AG04450 (cell line): Measurements from ENCODE around the gene C10orf88. TPM values are rescaled to one million over a fixed set of nuclear protein-coding genes. Genes with fewer than 3 reads are reported as not detected.
"Not testable (repeated sequence)": the region's sequence is repeated elsewhere in the genome, so short reads cannot be mapped to it uniquely, and the experiment has no call there.

Experiments
- CTCF ChIA-PET: fragments of 300-600, 350-600 bp; formaldehyde crosslinking; extraction: SDS; loops from one replicate; lab custom pipeline; 2022; ENCODE audit warnings: antibody characterized with exemption, inconsistent platforms; lab: Charles Lee
- POLR2A ChIA-PET: fragments of 350-600 bp; formaldehyde crosslinking; extraction: SDS; loops from one replicate; lab custom pipeline; 2021; ENCODE audit warnings: antibody characterized with exemption, inconsistent platforms; lab: Yijun Ruan, JAX
- DNase-seq: peaks from one replicate; pipeline ENCODE4 v3.0.0-alpha.2; 2011; ENCODE audit warnings: low read depth, low spot score
- H3K27ac ChIP-seq: one replicate; pipeline ENCODE4 v1.5.1; 2012; ENCODE audit warnings: low read depth, low read length, control low read depth
- H3K27me3 ChIP-seq: one replicate; pipeline ENCODE4 v1.6.0; 2012; ENCODE audit warnings: low read length; ENCODE audit not compliant: control insufficient read depth, insufficient read depth
- H3K4me3 ChIP-seq: 2 replicates; pipeline ENCODE4 v1.5.1; 2011; ENCODE audit warnings: mild to moderate bottlenecking, low read depth, low read length, control low read depth
- H3K9me3 ChIP-seq: 2 replicates; pipeline ENCODE4 v1.5.1; 2012; ENCODE audit warnings: low read length; ENCODE audit not compliant: control insufficient read depth, insufficient read depth
- polyA plus RNA-seq: library from polyadenylated mRNA; depleted of rRNA; stranded (reverse); fragments of >200 nt; gene quantifications from 2 replicates; pipeline ENCODE4 v1.2.3, GENCODE V29; 2011
- TF ChIP-seq, protein P1 (sequence below): IDR thresholded peaks from 2 replicates; pipeline ENCODE4 v1.5.1; 2011; ENCODE audit warnings: low read depth, low read length, control low read depth, inconsistent platforms

Gene C10orf88
- polyA plus RNA-seq, 1 experiment, result 8.6 TPM

- no peak overlapping the region for H3K4me3 ChIP-seq
- ChIA-PET POLR2A (no interaction called here), CTCF (no interaction called here)
- TF ChIP-seq, protein P1, sequence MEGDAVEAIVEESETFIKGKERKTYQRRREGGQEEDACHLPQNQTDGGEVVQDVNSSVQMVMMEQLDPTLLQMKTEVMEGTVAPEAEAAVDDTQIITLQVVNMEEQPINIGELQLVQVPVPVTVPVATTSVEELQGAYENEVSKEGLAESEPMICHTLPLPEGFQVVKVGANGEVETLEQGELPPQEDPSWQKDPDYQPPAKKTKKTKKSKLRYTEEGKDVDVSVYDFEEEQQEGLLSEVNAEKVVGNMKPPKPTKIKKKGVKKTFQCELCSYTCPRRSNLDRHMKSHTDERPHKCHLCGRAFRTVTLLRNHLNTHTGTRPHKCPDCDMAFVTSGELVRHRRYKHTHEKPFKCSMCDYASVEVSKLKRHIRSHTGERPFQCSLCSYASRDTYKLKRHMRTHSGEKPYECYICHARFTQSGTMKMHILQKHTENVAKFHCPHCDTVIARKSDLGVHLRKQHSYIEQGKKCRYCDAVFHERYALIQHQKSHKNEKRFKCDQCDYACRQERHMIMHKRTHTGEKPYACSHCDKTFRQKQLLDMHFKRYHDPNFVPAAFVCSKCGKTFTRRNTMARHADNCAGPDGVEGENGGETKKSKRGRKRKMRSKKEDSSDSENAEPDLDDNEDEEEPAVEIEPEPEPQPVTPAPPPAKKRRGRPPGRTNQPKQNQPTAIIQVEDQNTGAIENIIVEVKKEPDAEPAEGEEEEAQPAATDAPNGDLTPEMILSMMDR, result no peak
- H3K27ac ChIP-seq, result no peak overlapping the region
- H3K9me3 ChIP-seq, result no peaks in the 10 kb centered on the region
- no peaks in the 10 kb centered on the region for H3K27me3 ChIP-seq
- no peak for DNase-seq
Observed at GRCh38 chr10:122931088-122931906, 22.7 kb downstream of the C10orf88 start.

GRCh38 chr10:122930140-122930539 is 23.9 kb downstream of the C10orf88 start:
- H3K27me3 ChIP-seq, result no peaks in the 10 kb centered on the region
- TF ChIP-seq, protein P1, result no peak
- CTCF ChIA-PET, result no interaction called here
- H3K9me3 ChIP-seq, result no peaks in the 10 kb centered on the region
- DNase-seq, result no peak
- H3K4me3 ChIP-seq, result no peak overlapping the region
- POLR2A ChIA-PET, result no interaction called here
- H3K27ac ChIP-seq, result no peak overlapping the region

GRCh38 chr10:122915700-122916099 is 38.3 kb downstream of the C10orf88 start:
- no peaks in the 10 kb centered on the region for H3K27me3 ChIP-seq
- ChIA-PET CTCF (no interaction called here), POLR2A (no interaction called here)
- no peak overlapping the region for H3K4me3 ChIP-seq
- no peaks in the 10 kb centered on the region for H3K9me3 ChIP-seq
- TF ChIP-seq, protein P1, result no peak
- no peak for DNase-seq
- no peak overlapping the region for H3K27ac ChIP-seq

DNA sequence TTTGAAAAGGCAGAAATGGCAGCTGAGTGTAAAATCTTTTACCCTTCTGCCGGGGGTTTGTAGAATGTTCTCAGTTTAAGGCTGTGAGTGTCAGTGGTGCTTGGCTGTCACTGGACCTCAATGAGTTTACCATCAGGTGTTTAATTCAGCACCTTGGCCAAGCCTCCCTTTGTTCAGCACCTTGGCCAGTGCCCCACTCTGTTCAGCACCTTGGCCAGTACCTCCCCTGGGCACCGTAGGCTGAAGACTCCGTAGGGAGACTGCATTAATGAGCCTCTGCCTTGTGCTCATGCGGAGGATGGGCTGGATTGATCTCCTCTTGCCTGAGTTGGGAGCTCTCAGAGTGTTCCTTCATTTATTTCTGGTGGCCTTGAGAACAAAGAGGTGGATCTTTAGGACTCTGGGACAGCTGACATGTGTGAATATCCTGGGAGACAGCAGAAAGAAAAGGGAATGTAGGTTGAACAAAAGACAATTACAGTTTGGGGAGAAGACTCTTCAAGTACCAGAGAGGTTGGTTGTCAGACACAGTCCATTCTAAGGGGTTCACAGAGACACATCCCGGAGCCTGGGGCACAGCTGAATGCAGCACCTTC is 42.0 kb downstream of the C10orf88 start:
- ChIA-PET POLR2A (no interaction called here), CTCF (no interaction called here)
- TF ChIP-seq, protein P1, result no peak
- no peaks in the 10 kb centered on the region for H3K27me3 ChIP-seq
- H3K4me3 ChIP-seq, result no peak overlapping the region
- no peak overlapping the region for H3K27ac ChIP-seq
- DNase-seq, result no peak
- no peaks in the 10 kb centered on the region for H3K9me3 ChIP-seq

DNA sequence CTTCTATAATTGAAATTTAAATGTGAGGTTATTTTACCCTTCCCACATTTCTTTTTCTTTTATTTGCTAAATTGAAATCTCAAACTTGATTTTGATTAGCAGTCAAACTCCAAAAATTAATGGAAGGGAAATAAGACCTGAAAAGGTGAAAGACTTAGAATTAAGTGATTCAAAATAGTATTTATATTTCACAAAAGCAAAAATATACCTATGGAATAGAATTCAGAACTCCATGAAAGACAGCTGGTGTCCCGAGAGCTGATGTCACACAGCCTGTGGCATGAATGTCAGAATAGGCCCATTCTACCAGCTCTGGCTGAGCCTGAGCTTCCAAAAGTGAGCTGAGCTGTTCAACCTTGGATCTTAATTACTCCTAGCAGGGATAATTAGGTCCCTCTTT is 43.7 kb downstream of the C10orf88 start, which contains the start of gene FAM24A:
TSS of gene FAM24A (plus strand) at position 301 of the 400 bp plus-strand sequence. CDS start 1,025 bp downstream, outside the sequence.
- DNase-seq, result no peak
- TF ChIP-seq, protein P1, result no peak
- ChIA-PET POLR2A (no interaction called here), CTCF (no interaction called here)
- H3K4me3 ChIP-seq, result no peak within 1 kb of the TSS
- no peaks in the 10 kb centered on the region for H3K27me3 ChIP-seq
- H3K9me3 ChIP-seq, result no peaks in the 10 kb centered on the region
- no peak within 1 kb of the TSS for H3K27ac ChIP-seq

GRCh38 chr10:122903861-122904260 is 50.2 kb downstream of the C10orf88 start:
- DNase-seq, H3K9me3 ChIP-seq, CTCF ChIA-PET, POLR2A ChIA-PET, H3K4me3 ChIP-seq, H3K27me3 ChIP-seq, H3K27ac ChIP-seq: not testable (repeated sequence)
